Dedifferentiated amniotic fluid mesenchymal stem cell (primary cell): ENCODE data around the gene GRB7.
A peak's percentile ranks its signal among the peaks of the same experiment; 100 is the strongest.
"Not testable (repeated sequence)": the region's sequence is repeated elsewhere in the genome, so short reads cannot be mapped to it uniquely, and the experiment has no call there.

Experiments used
- DNase-seq: peaks from one replicate; pipeline ENCODE4 v3.0.0-alpha.2; 2016; ENCODE audit errors: extremely low spot score

Gene GRB7

GRCh38 chr17:39737760-39738567, at the start of gene GRB7:
Gene GRB7 (plus strand): TSS chr17:39737938. CDS start chr17:39742302, 4,364 bp downstream.
- no peak for DNase-seq

GRCh38 chr17:39688475-39688835, 49.3 kb upstream of the GRB7 start:
- no peak for DNase-seq

GRCh38 chr17:39688945-39689344, 48.8 kb upstream of the GRB7 start:
- no peak for DNase-seq

GRCh38 chr17:39694593-39694992, 43.1 kb upstream of the GRB7 start:
- DNase-seq: no peak

- DNase-seq: no peak
These were observed 42.7 kb upstream of the GRB7 start for GRCh38 chr17:39695089-39695474.

GRCh38 chr17:39696731-39697130, 41.0 kb upstream of the GRB7 start:
- no peak for DNase-seq

GRCh38 chr17:39697961-39698360, 39.8 kb upstream of the GRB7 start:
- DNase-seq: no peak

GRCh38 chr17:39699157-39699817, 38.5 kb upstream of the GRB7 start:
- DNase-seq: not testable (repeated sequence)

- DNase-seq: peak; percentile 76
These were observed 38.0 kb upstream of the GRB7 start, which contains the start of gene ERBB2 for GRCh38 chr17:39699818-39700147. Gene ERBB2 (plus strand): TSS chr17:39700064. CDS start chr17:39700239, 175 bp downstream.

GRCh38 chr17:39700148-39700987, 37.4 kb upstream of the GRB7 start:
- peak; percentile 15 for DNase-seq

GRCh38 chr17:39701012-39701783, 36.5 kb upstream of the GRB7 start:
- no peak for DNase-seq

GRCh38 chr17:39701784-39702422, 35.8 kb upstream of the GRB7 start:
- DNase-seq: no peak

- DNase-seq: no peak
These were observed 34.5 kb upstream of the GRB7 start for GRCh38 chr17:39702901-39703893.

- DNase-seq: no peak
These were observed 33.8 kb upstream of the GRB7 start for GRCh38 chr17:39703913-39704312.

- peak; percentile 22 for DNase-seq
These were observed 32.8 kb upstream of the GRB7 start for GRCh38 chr17:39704821-39705551.

GRCh38 chr17:39705786-39706348, 31.9 kb upstream of the GRB7 start:
- DNase-seq: no peak

- no peak for DNase-seq
These were observed 31.4 kb upstream of the GRB7 start for GRCh38 chr17:39706383-39706782.

- no peak for DNase-seq
These were observed 30.8 kb upstream of the GRB7 start for GRCh38 chr17:39706921-39707337.
